HepG2 (cell line): ENCODE data around the gene TMPRSS11E. TPM values are rescaled to one million over a fixed set of nuclear protein-coding genes. Genes with fewer than 3 reads are reported as not detected.

Source experiments
- ATAC-seq: fragments of 200-7000 bp; cut with Tn5 transposase; 3 replicates; pipeline ENCODE4 v1.9.1; 2020; ENCODE audit warnings: mild to moderate bottlenecking, moderate library complexity
- BruUV-seq: library from RNA; stranded (reverse); fragments of 400-500 nt; replicated peaks from 2 replicates; lab custom pipeline; 2021; lab: Mats Ljungman, UMichigan
- CTCF ChIA-PET: fragments of 300-600 bp; formaldehyde crosslinking; extraction: SDS; loops from one replicate; lab custom pipeline; 2021; ENCODE audit warnings: low total read pairs, inconsistent platforms, low intra/inter-chr PET ratio; lab: Yijun Ruan, JAX
- POLR2A ChIA-PET: fragments of 350-600 bp; sonication (Branson Sonifier 250); formaldehyde crosslinking; loops from one replicate; lab custom pipeline; 2020; ENCODE audit warnings: antibody characterized with exemption, inconsistent platforms; lab: Yijun Ruan, JAX
- DNase-seq: peaks from one replicate; pipeline ENCODE4 v3.0.0-alpha.2; 2015; ENCODE audit warnings: low spot score
- FAIRE-seq: peaks from 3 replicates; lab custom pipeline; 2011; peaks lifted over from hg19 to GRCh38; lab: Jason Lieb, UNC
- H2AFZ ChIP-seq: one replicate; pipeline ENCODE4 v1.6.1; 2011; ENCODE audit warnings: low read length, inconsistent platforms
- H3K27ac ChIP-seq: fragments of 300-600 bp; 3 replicates; pipeline ENCODE4 v1.8.0; 2011; ENCODE audit warnings: mixed run types, mild to moderate bottlenecking, mixed read lengths, low read length, inconsistent platforms; ENCODE audit not compliant: insufficient read depth; ENCODE audit errors: extremely low read length
- H3K27me3 ChIP-seq, 2 experiments: fragments of 200-600 bp in 1 of 2; 2 replicates in 1 of 2; 3 replicates in 1 of 2; pipeline versions ENCODE4 v1.6.0 to v1.8.0; 2011; ENCODE audit warnings: low read length in 2 of 2, mild to moderate bottlenecking in 2 of 2, moderate library complexity in 2 of 2, inconsistent platforms in 1 of 2; ENCODE audit not compliant: insufficient read depth in 2 of 2, control insufficient read depth in 1 of 2
- H3K36me3 ChIP-seq, 2 experiments: fragments of 200-600 bp in 1 of 2; replicated peaks in 1 of 2; 2 replicates in 1 of 2; 3 replicates in 1 of 2; pipeline versions ENCODE4 v1.5.1 to v1.8.0; 2011; ENCODE audit warnings: low read length in 2 of 2, inconsistent platforms in 1 of 2; ENCODE audit not compliant: insufficient read depth in 2 of 2, control insufficient read depth in 1 of 2
- H3K4me1 ChIP-seq: 2 replicates; pipeline ENCODE4 v1.5.1; 2012; ENCODE audit warnings: low read length, inconsistent platforms; ENCODE audit not compliant: insufficient read depth
- H3K4me2 ChIP-seq: 2 replicates; pipeline ENCODE4 v1.6.0; 2011; ENCODE audit warnings: low read depth, low read length, inconsistent platforms
- H3K4me3 ChIP-seq, 3 experiments: fragments of 200-600 bp in 1 of 3; sonication (generic), shearing (Covaris generic) in 1 of 3; replicated peaks in 1 of 3; 2 replicates each; pipeline ENCODE4 v1.5.1; 2011 to 2016; ENCODE audit warnings: low read length in 3 of 3, inconsistent platforms in 2 of 3, low read depth in 2 of 3, mild to moderate bottlenecking in 2 of 3, control low read depth in 1 of 3, mixed read lengths in 1 of 3; ENCODE audit not compliant: insufficient read depth in 1 of 3
- H3K79me2 ChIP-seq: one replicate; pipeline ENCODE4 v1.6.1; 2011; ENCODE audit warnings: low read length, inconsistent platforms; ENCODE audit not compliant: insufficient read depth
- H3K9ac ChIP-seq: 2 replicates; pipeline ENCODE4 v1.6.0; 2011; ENCODE audit warnings: mild to moderate bottlenecking, low read depth, low read length, inconsistent platforms; ENCODE audit not compliant: insufficient read depth
- H3K9me3 ChIP-seq: 2 replicates; pipeline ENCODE4 v1.5.1; 2012; ENCODE audit warnings: mild to moderate bottlenecking, low read length
- H4K20me1 ChIP-seq: 2 replicates; pipeline ENCODE4 v1.6.0; 2011; ENCODE audit warnings: inconsistent platforms, mild to moderate bottlenecking, low read length, moderate library complexity; ENCODE audit not compliant: insufficient read depth
- CC2D1A ChIP-seq: sonication (generic); formaldehyde crosslinking; IDR thresholded peaks from 2 replicates; pipeline ENCODE4 v1.8.1; 2023; ENCODE audit warnings: mild to moderate bottlenecking, missing genetic modification reagents
- CEBPG ChIP-seq: IDR thresholded peaks from 2 replicates; pipeline ENCODE4 v1.6.1; 2016
- SMYD3 ChIP-seq: sonication (generic); formaldehyde crosslinking; IDR thresholded peaks from 2 replicates; pipeline ENCODE4 v1.8.1; 2023; ENCODE audit warnings: mild to moderate bottlenecking, missing genetic modification reagents
- TBX2 ChIP-seq: sonication (generic); formaldehyde crosslinking; IDR thresholded peaks from 2 replicates; pipeline ENCODE4 v1.5.0; 2020; ENCODE audit warnings: missing genetic modification reagents, mild to moderate bottlenecking, borderline replicate concordance
- ZNF136 ChIP-seq: sonication (generic); formaldehyde crosslinking; IDR thresholded peaks from 2 replicates; pipeline ENCODE4 v1.8.1; 2022; ENCODE audit warnings: low read depth, mild to moderate bottlenecking, moderate library complexity, missing genetic modification reagents
- WGBS: methylation state at CpG from one replicate; pipeline ENCODE4 v1.1.6; 2017; ENCODE audit warnings: low lambda C conversion rate; 5-methylcytosine and 5-hydroxymethylcytosine counted together
- in situ Hi-C: cut with HindIII; loops from 2 replicates; pipeline ENCODE4 v1.10.0; 2017; ENCODE audit warnings: low pct_unique_long_range_greater_than_20kb; ENCODE audit not compliant: extremely low pct_ligation_motif_present
- intact Hi-C: fragments of 100-400 bp; cut with micrococcal nuclease; formaldehyde crosslinking; loops from one replicate; pipeline ENCODE4 v1.10.0; 2022; ENCODE audit not compliant: unreplicated experiment
- polyA plus RNA-seq, 8 experiments: library from polyadenylated mRNA; depleted of rRNA in 3 of 8; stranded (reverse) in 7 of 8; unstranded in 1 of 8; fragments of >200 nt; fragmentation: Illumina TruSeq in 4 of 8; extraction: Trizol in 4 of 8; gene quantifications; 2 replicates each; pipeline versions ENCODE4 v1.2.1 to v1.2.3, GENCODE V29; 2011 to 2016; ENCODE audit warnings: low read depth in 4 of 8, missing spikeins in 1 of 8, mixed read lengths in 1 of 8; ENCODE audit not compliant: insufficient read depth in 1 of 8
- total RNA-seq, 5 experiments: library from RNA; depleted of rRNA; stranded (reverse); fragments of >200 nt; fragmentation: Illumina TruSeq; extraction: Trizol; gene quantifications; 2 replicates each; pipeline ENCODE4 v1.2.3, GENCODE V29; 2016; ENCODE audit warnings: low read depth in 1 of 5
- TF ChIP-seq, protein P1 (sequence below): sonication (generic); formaldehyde crosslinking; IDR thresholded peaks from one replicate; pipeline ENCODE4 v1.5.1; 2020; ENCODE audit warnings: mild to moderate bottlenecking, missing genetic modification reagents; ENCODE audit errors: not compliant biosample characterization

The TMPRSS11E gene
- total and polyA plus RNA-seq, 2 of the 13 experiments (the other 11 are each of a cell fraction or from before 2014, with no cell fraction given), result not detected

DNA sequence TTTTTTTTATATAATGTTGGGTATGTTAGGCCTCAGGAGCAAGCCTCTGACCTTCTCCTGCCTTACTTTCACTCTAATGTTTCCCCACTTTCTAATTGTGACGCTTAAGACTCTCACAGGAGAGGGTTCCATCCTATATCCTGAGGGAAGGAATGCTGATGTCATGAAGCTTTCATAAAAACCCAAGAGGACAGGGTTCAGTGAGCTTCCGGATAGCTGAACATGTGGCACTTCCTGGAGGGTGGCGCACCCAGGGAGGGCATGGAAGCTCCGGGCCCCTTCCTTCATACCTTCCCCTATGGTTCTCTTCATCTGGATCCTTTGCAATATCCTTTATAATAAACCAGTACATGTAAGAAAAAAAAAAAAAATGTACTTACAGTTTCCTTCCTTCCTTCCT lies 48.0 kb upstream of the TMPRSS11E start:
- FAIRE-seq (no peak), ATAC-seq (no peak), DNase-seq (no peak)
- Histone ChIP-seq H3K27me3 (no peaks in the 10 kb centered on the region; a peak in 1 of 5 replicates), H3K27ac (no peak overlapping the region), H3K36me3 (no peaks in the 10 kb centered on the region), H3K79me2 (no peaks in the 10 kb centered on the region), H2AFZ (no peak overlapping the region), H3K9ac (no peak overlapping the region), H4K20me1 (no peaks in the 10 kb centered on the region), H3K4me3 (no peak overlapping the region), H3K4me1 (no peaks in the 10 kb centered on the region), H3K9me3 (no peaks in the 10 kb centered on the region), H3K4me2 (no peak overlapping the region)
- CTCF ChIA-PET, result no interaction called here
- in situ Hi-C loops (no loop called here), intact Hi-C loops (no loop called here)
- TF ChIP-seq SMYD3 (CRISPR knock-in tag) (no peak), CC2D1A (no peak), CEBPG (no peak), ZNF136 (no peak), TBX2 (CRISPR knock-in tag) (no peak)
- TF ChIP-seq, protein P1, sequence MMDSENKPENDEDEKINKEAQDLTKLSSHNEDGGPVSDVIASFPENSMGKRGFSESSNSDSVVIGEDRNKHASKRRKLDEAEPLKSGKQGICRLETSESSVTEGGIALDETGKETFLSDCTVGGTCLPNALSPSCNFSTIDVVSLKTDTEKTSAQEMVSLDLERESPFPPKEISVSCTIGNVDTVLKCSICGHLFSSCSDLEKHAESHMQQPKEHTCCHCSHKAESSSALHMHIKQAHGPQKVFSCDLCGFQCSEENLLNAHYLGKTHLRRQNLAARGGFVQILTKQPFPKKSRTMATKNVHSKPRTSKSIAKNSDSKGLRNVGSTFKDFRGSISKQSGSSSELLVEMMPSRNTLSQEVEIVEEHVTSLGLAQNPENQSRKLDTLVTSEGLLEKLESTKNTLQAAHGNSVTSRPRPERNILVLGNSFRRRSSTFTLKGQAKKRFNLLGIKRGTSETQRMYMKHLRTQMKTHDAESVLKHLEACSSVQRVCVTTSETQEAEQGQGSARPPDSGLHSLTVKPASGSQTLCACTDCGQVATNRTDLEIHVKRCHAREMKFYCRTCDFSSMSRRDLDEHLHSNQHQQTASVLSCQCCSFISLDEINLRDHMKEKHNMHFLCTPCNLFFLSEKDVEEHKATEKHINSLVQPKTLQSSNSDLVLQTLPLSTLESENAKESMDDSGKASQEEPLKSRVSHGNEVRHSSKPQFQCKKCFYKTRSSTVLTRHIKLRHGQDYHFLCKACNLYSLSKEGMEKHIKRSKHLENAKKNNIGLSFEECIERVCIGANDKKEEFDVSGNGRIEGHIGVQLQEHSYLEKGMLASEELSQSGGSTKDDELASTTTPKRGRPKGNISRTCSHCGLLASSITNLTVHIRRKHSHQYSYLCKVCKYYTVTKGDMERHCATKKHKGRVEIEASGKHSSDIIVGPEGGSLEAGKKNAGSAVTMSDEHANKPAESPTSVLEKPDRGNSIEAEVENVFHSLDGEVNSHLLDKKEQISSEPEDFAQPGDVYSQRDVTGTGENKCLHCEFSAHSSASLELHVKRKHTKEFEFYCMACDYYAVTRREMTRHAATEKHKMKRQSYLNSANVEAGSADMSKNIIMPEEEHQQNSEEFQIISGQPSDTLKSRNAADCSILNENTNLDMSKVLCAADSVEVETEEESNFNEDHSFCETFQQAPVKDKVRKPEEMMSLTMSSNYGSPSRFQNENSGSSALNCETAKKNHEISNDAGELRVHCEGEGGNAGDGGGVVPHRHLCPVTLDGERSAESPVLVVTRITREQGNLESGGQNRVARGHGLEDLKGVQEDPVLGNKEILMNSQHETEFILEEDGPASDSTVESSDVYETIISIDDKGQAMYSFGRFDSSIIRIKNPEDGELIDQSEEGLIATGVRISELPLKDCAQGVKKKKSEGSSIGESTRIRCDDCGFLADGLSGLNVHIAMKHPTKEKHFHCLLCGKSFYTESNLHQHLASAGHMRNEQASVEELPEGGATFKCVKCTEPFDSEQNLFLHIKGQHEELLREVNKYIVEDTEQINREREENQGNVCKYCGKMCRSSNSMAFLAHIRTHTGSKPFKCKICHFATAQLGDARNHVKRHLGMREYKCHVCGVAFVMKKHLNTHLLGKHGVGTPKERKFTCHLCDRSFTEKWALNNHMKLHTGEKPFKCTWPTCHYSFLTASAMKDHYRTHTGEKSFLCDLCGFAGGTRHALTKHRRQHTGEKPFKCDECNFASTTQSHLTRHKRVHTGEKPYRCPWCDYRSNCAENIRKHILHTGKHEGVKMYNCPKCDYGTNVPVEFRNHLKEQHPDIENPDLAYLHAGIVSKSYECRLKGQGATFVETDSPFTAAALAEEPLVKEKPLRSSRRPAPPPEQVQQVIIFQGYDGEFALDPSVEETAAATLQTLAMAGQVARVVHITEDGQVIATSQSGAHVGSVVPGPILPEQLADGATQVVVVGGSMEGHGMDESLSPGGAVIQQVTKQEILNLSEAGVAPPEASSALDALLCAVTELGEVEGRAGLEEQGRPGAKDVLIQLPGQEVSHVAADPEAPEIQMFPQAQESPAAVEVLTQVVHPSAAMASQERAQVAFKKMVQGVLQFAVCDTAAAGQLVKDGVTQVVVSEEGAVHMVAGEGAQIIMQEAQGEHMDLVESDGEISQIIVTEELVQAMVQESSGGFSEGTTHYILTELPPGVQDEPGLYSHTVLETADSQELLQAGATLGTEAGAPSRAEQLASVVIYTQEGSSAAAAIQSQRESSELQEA (CRISPR knock-in tag), result no peak
- no TSS peak for BruUV-seq
- POLR2A ChIA-PET, result no interaction called here
- 65% methylated on average over 4 of the region's 4 CpGs for WGBS
